IMR-90 (cell line): ENCODE data around the gene TMEM45A. TPM values are rescaled to one million over a fixed set of nuclear protein-coding genes. Genes with fewer than 3 reads are reported as not detected.
A peak's percentile ranks its signal among the peaks of the same experiment; 100 is the strongest.

Experiments used
- ATAC-seq: fragments of 200-7000 bp; cut with Tn5 transposase; 2 replicates; pipeline ENCODE4 v1.9.1; 2020; ENCODE audit warnings: low read depth, mild to moderate bottlenecking, moderate library complexity
- BruUV-seq: library from RNA; stranded (reverse); fragments of 400-500 nt; replicated peaks from 2 replicates; lab custom pipeline; 2021; lab: Mats Ljungman, UMichigan
- CTCF ChIA-PET: fragments of 300-600 bp; formaldehyde crosslinking; extraction: SDS; loops from one replicate; lab custom pipeline; 2021; ENCODE audit warnings: antibody characterized with exemption; lab: Yijun Ruan, JAX
- POLR2A ChIA-PET: fragments of 300-600 bp; sonication (Branson Sonifier 250); formaldehyde crosslinking; loops from one replicate; lab custom pipeline; 2022; ENCODE audit warnings: antibody characterized with exemption; ENCODE audit not compliant: unreplicated experiment; lab: Charles Lee
- DNase-seq: peaks from one replicate; pipeline ENCODE4 v3.0.0; 2013
- H2AFZ ChIP-seq: replicated peaks from 2 replicates; pipeline ENCODE3; 2013; ENCODE audit warnings: low read length, mild to moderate bottlenecking; ENCODE audit not compliant: poor library complexity
- H2AK5ac ChIP-seq: 2 replicates; pipeline ENCODE4 v1.6.1; 2013; ENCODE audit warnings: low read depth, low read length, inconsistent platforms
- H2AK9ac ChIP-seq: replicated peaks from 2 replicates; pipeline ENCODE3; 2013; ENCODE audit warnings: mild to moderate bottlenecking, low read depth, low read length, moderate library complexity; ENCODE audit not compliant: poor library complexity
- H2BK120ac ChIP-seq: 2 replicates; pipeline ENCODE4 v1.6.1; 2013; ENCODE audit warnings: low read depth, low read length, inconsistent platforms
- H2BK15ac ChIP-seq: 3 replicates; pipeline ENCODE4 v1.6.1; 2013; ENCODE audit warnings: low read depth, low read length, inconsistent platforms
- H2BK20ac ChIP-seq: 2 replicates; pipeline ENCODE4 v1.6.1; 2013; ENCODE audit warnings: low read depth, mild to moderate bottlenecking, inconsistent platforms, low read length, moderate library complexity
- H2BK5ac ChIP-seq: 2 replicates; pipeline ENCODE4 v1.6.1; 2013; ENCODE audit warnings: mild to moderate bottlenecking, low read depth, low read length, inconsistent platforms; ENCODE audit not compliant: poor library complexity, severe bottlenecking
- H3K14ac ChIP-seq: replicated peaks from 2 replicates; pipeline ENCODE4 v1.6.1; 2013; ENCODE audit warnings: low read depth, low read length, inconsistent platforms
- H3K18ac ChIP-seq: 2 replicates; pipeline ENCODE4 v1.6.1; 2013; ENCODE audit warnings: low read depth, low read length, control low read depth
- H3K23ac ChIP-seq: 2 replicates; pipeline ENCODE4 v1.6.1; 2013; ENCODE audit warnings: low read depth, low read length, inconsistent platforms
- H3K27ac ChIP-seq: 2 replicates; pipeline ENCODE4 v1.5.1; 2013; ENCODE audit warnings: mild to moderate bottlenecking, control low read depth, low read length; ENCODE audit not compliant: insufficient read depth
- H3K27me3 ChIP-seq: 2 replicates; pipeline ENCODE4 v1.6.1; 2013; ENCODE audit warnings: low read length; ENCODE audit not compliant: control insufficient read depth, insufficient read depth
- H3K36me3 ChIP-seq: 2 replicates; pipeline ENCODE4 v1.6.1; 2013; ENCODE audit warnings: low read length, mixed read lengths; ENCODE audit not compliant: control insufficient read depth, insufficient read depth
- H3K4ac ChIP-seq: 2 replicates; pipeline ENCODE4 v1.6.1; 2013; ENCODE audit warnings: low read depth, low read length, inconsistent platforms
- H3K4me1 ChIP-seq: 2 replicates; pipeline ENCODE4 v1.6.1; 2013; ENCODE audit warnings: low read length, mixed read lengths; ENCODE audit not compliant: control insufficient read depth, insufficient read depth
- H3K4me2 ChIP-seq: 2 replicates; pipeline ENCODE4 v1.6.1; 2013; ENCODE audit warnings: low read depth, mild to moderate bottlenecking, control low read depth, low read length, moderate library complexity
- H3K4me3 ChIP-seq: 2 replicates; pipeline ENCODE4 v1.5.1; 2013; ENCODE audit warnings: low read depth, mild to moderate bottlenecking, control low read depth, low read length, moderate library complexity; ENCODE audit not compliant: insufficient read depth
- H3K56ac ChIP-seq: 2 replicates; pipeline ENCODE4 v1.6.1; 2013; ENCODE audit warnings: low read length, inconsistent platforms; ENCODE audit not compliant: insufficient read depth; ENCODE audit errors: extremely low read depth
- H3K79me1 ChIP-seq, 2 experiments: 2 replicates each; pipeline ENCODE4 v1.6.1; 2013; ENCODE audit warnings: low read length in 2 of 2, inconsistent platforms in 1 of 2, low read depth in 1 of 2
- H3K9ac ChIP-seq: 2 replicates; pipeline ENCODE4 v1.6.1; 2013; ENCODE audit warnings: low read depth, low read length, control low read depth
- H3K9me1 ChIP-seq: 2 replicates; pipeline ENCODE4 v1.6.1; 2013; ENCODE audit warnings: low read length, inconsistent platforms; ENCODE audit not compliant: insufficient read depth
- H3K9me3 ChIP-seq: 2 replicates; pipeline ENCODE4 v1.6.1; 2013; ENCODE audit warnings: low read length; ENCODE audit not compliant: control insufficient read depth, insufficient read depth
- H4K20me1 ChIP-seq: 2 replicates; pipeline ENCODE4 v1.6.1; 2013; ENCODE audit warnings: low read length, inconsistent platforms; ENCODE audit not compliant: insufficient read depth
- H4K5ac ChIP-seq: 2 replicates; pipeline ENCODE4 v1.6.1; 2013; ENCODE audit warnings: mild to moderate bottlenecking, low read depth, low read length, control low read depth
- H4K8ac ChIP-seq, 2 experiments: 2 replicates each; pipeline ENCODE4 v1.6.1; 2013; ENCODE audit warnings: low read depth in 2 of 2, low read length in 2 of 2, control low read depth in 1 of 2, inconsistent platforms in 1 of 2
- H4K91ac ChIP-seq: 2 replicates; pipeline ENCODE4 v1.6.1; 2013; ENCODE audit warnings: low read depth, low read length, inconsistent platforms; ENCODE audit not compliant: insufficient read depth
- FOS ChIP-seq: fragments of 150-350 bp; IDR thresholded peaks from 2 replicates; pipeline ENCODE4 v1.6.1; 2016; ENCODE audit warnings: low read depth, low read length
- MAFK ChIP-seq: IDR thresholded peaks from 2 replicates; pipeline ENCODE4 v1.6.1; 2012; ENCODE audit warnings: low read depth, low read length, improper control_type of control experiment
- NFE2L2 ChIP-seq: fragments of 150-350 bp; IDR thresholded peaks from 2 replicates; pipeline ENCODE4 v1.6.1; 2016; ENCODE audit warnings: low read depth, mild to moderate bottlenecking, low read length
- RAD21 ChIP-seq: IDR thresholded peaks from 2 replicates; pipeline ENCODE4 v1.6.1; 2012; ENCODE audit warnings: low read length, improper control_type of control experiment
- RCOR1 ChIP-seq: IDR thresholded peaks from 2 replicates; pipeline ENCODE4 v1.6.1; 2012; ENCODE audit warnings: mild to moderate bottlenecking, low read length, improper control_type of control experiment; ENCODE audit not compliant: insufficient replicate concordance
- SMC3 ChIP-seq: fragments of 150-350 bp; IDR thresholded peaks from 2 replicates; pipeline ENCODE4 v1.6.1; 2016; ENCODE audit warnings: low read depth, mild to moderate bottlenecking, antibody characterized with exemption, low read length, moderate library complexity
- WGBS, 2 experiments: methylation state at CpG; one replicate each; pipeline versions ENCODE4 v1.1.5 to v1.1.7; 2013; ENCODE audit warnings: missing lambda C conversion rate in 2 of 2; ENCODE audit not compliant: insufficient read length in 1 of 2; ENCODE audit errors: extremely low coverage in 2 of 2; 5-methylcytosine and 5-hydroxymethylcytosine counted together
- dilution Hi-C: fragments of 300-500 bp; cut with HindIII; formaldehyde crosslinking; loops from one replicate; pipeline ENCODE4 v1.14.3; 2018; ENCODE audit warnings: low sequenced_read_pairs; ENCODE audit not compliant: unreplicated experiment
- in situ Hi-C: fragments of 300-500 bp; cut with MboI; formaldehyde crosslinking; loops from 3 replicates; pipeline ENCODE4 v1.14.3; 2019; ENCODE audit warnings: low sequenced_read_pairs, inconsistent platforms, mixed read lengths
- intact Hi-C: fragments of 100-400 bp; cut with micrococcal nuclease; formaldehyde crosslinking; loops from 2 replicates; pipeline ENCODE4 v1.10.0; 2022
- polyA plus RNA-seq, 3 experiments: library from polyadenylated mRNA; depleted of rRNA; stranded (reverse); fragments of >200 nt; gene quantifications; 2 replicates each; pipeline ENCODE4 v1.2.3, GENCODE V29; 2012; ENCODE audit warnings: low replicate concordance in 1 of 3
- total RNA-seq: library from RNA; depleted of rRNA; stranded (reverse); fragments of >200 nt; gene quantifications from 2 replicates; pipeline ENCODE4 v1.2.3, GENCODE V29; 2012
- TF ChIP-seq, protein P1 (sequence below): conservative IDR thresholded peaks from 2 replicates; pipeline ENCODE4 v1.5.1; 2012; ENCODE audit warnings: mild to moderate bottlenecking, low read depth, low read length, improper control_type of control experiment
- TF ChIP-seq, protein P2 (sequence below): fragments of 150-350 bp; IDR thresholded peaks from 2 replicates; pipeline ENCODE4 v1.6.1; 2017; ENCODE audit warnings: mild to moderate bottlenecking, antibody characterized with exemption, low read length, low read depth

Gene TMEM45A
- total and polyA plus RNA-seq, 2 of the 4 experiments (the other 2 are of a cell fraction): 13.6 to 21.7 TPM

DNA sequence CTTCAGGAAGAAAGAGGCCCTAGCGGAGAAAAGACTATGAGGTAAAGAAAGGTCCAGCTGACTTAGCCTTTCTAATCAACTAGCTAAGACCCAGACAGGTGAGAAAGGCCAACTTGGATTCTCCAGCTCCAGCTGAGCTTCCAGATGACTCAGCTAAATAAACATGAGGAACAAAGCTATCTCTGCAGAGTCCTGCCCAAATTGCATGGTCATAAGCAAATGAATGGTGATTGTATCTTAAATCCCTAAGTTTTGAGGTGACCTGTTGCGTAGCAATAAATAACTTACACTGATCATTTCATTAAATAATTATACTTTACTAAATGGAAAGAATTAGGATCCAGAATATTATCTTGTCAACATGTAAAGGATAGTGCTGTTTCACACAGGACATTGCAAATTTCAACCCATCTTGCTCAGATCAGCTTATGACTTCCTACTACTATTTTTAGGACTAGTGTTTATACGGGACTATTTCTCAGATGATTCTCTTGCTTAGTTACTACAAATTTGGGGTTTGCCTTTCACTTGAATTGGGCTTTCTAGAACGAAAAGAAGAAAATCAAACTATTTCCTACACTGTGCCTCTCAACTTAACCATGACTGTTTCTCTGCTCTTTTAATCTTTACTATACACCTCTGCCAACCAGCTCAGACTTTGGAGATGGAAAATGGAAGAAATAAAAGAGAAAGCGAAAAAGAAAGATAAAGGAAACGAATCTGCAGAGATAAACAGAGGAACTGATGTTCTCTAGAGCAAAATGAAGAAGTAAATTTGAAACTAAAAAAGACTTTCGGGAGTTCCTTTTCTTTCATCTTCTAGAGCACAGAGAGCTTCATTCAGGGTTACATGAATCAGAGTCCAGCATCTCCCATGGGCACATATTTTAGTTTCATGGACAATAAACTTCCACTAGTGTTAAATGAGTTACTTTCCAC is 110.4 kb downstream of the TMEM45A start:
- POLR2A ChIA-PET: no interaction called here
- Histone ChIP-seq H4K91ac (no peak overlapping the region), H3K9me3 (no peaks in the 10 kb centered on the region; the same call in 1 of the 2 replicates), H3K27ac (no peak overlapping the region), H3K23ac (no peak overlapping the region), H4K5ac (no peak overlapping the region), H3K4me1 (no peaks in the 10 kb centered on the region; the same call in 1 of the 2 replicates), H2BK20ac (peak overlapping the region; percentile 67; the same call in 1 of the 2 replicates), H3K36me3 (no peaks in the 10 kb centered on the region), H3K18ac (no peak overlapping the region), H3K4ac (no peak overlapping the region), H3K79me1 (no peaks in the 10 kb centered on the region), H2AK5ac (no peak overlapping the region), H2BK5ac (peak overlapping the region; percentile 22), H2BK15ac (no peak overlapping the region), H3K56ac (no peak overlapping the region), H3K27me3 (no peaks in the 10 kb centered on the region; the same call in 1 of the 2 replicates), H2BK120ac (peak overlapping the region; percentile 67; the same call in 1 of the 2 replicates), H3K9me1 (0 out of 2 replicates have a peak, but pooled peaks cover 3% of the 10 kb centered on the region), H4K20me1 (no peaks in the 10 kb centered on the region), H2AK9ac (no peak overlapping the region), H3K4me2 (peak overlapping the region; percentile 31; the same call in 1 of the 2 replicates), H3K14ac (peak overlapping the region; percentile 72), H3K4me3 (no peak overlapping the region), H3K9ac (no peak overlapping the region), H4K8ac (no peak overlapping the region; a peak in 1 of 4 replicates), H2AFZ (no peak overlapping the region)
- in situ Hi-C loops: no loop called here
- dilution Hi-C loops: no loop called here
- DNase-seq (peak; percentile 54), ATAC-seq (peak; percentile 46)
- WGBS, 2 experiments: no CpG with 5 or more reads among the region's 7 CpGs
- BruUV-seq: no TSS peak
- peak; percentile 76 for TF ChIP-seq NFE2L2
- TF ChIP-seq, protein P1, sequence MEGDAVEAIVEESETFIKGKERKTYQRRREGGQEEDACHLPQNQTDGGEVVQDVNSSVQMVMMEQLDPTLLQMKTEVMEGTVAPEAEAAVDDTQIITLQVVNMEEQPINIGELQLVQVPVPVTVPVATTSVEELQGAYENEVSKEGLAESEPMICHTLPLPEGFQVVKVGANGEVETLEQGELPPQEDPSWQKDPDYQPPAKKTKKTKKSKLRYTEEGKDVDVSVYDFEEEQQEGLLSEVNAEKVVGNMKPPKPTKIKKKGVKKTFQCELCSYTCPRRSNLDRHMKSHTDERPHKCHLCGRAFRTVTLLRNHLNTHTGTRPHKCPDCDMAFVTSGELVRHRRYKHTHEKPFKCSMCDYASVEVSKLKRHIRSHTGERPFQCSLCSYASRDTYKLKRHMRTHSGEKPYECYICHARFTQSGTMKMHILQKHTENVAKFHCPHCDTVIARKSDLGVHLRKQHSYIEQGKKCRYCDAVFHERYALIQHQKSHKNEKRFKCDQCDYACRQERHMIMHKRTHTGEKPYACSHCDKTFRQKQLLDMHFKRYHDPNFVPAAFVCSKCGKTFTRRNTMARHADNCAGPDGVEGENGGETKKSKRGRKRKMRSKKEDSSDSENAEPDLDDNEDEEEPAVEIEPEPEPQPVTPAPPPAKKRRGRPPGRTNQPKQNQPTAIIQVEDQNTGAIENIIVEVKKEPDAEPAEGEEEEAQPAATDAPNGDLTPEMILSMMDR: no peak
- TF ChIP-seq RCOR1: no peak
- TF ChIP-seq, protein P2, sequence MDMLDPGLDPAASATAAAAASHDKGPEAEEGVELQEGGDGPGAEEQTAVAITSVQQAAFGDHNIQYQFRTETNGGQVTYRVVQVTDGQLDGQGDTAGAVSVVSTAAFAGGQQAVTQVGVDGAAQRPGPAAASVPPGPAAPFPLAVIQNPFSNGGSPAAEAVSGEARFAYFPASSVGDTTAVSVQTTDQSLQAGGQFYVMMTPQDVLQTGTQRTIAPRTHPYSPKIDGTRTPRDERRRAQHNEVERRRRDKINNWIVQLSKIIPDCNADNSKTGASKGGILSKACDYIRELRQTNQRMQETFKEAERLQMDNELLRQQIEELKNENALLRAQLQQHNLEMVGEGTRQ: no peak
- TF ChIP-seq SMC3: no peak
- TF ChIP-seq RAD21: no peak
- TF ChIP-seq FOS: no peak
- TF ChIP-seq MAFK: peak; percentile 53
- CTCF ChIA-PET: interaction anchor here (0.8 to 1.3 kb wide), 3 partner anchors 9 to 58 kb away, joined by 3 to 4 read pairs (median 3); no protein-coding TSS in a partner anchor
- intact Hi-C loops: loop anchor here (5.0 kb wide), 1 partner anchor 595 kb away; no protein-coding TSS in a partner anchor
